H1 (cell line): ENCODE measurements around the gene TAP2. TPM values are rescaled to one million over a fixed set of nuclear protein-coding genes. Genes with fewer than 3 reads are reported as not detected.
A peak's percentile ranks its signal among the peaks of the same experiment; 100 is the strongest.

Source experiments
- CHD7 ChIP-seq: fragments of 300-600 bp; sonication (generic); IDR thresholded peaks from 2 replicates; pipeline ENCODE4 v1.7.1; 2012; ENCODE audit warnings: low read length, moderate library complexity, mild to moderate bottlenecking, inconsistent platforms; ENCODE audit not compliant: insufficient replicate concordance
- HDAC6 ChIP-seq: IDR thresholded peaks from one replicate; pipeline ENCODE4 v1.7.1; 2012; ENCODE audit warnings: low read depth, mild to moderate bottlenecking, inconsistent platforms, low read length, moderate library complexity
- KDM4A ChIP-seq: IDR thresholded peaks from one replicate; pipeline ENCODE4 v1.7.1; 2012; ENCODE audit warnings: low read depth, mild to moderate bottlenecking, moderate library complexity, low read length, inconsistent platforms; ENCODE audit not compliant: severe bottlenecking
- MAFK ChIP-seq: IDR thresholded peaks from 2 replicates; pipeline ENCODE4 v1.6.1; 2012; ENCODE audit warnings: low read depth, mild to moderate bottlenecking, improper control_type of control experiment, low read length
- MAX ChIP-seq: IDR thresholded peaks from 2 replicates; pipeline ENCODE4 v1.6.1; 2012; ENCODE audit warnings: inconsistent platforms
- RBBP5 ChIP-seq: IDR thresholded peaks from 2 replicates; pipeline ENCODE4 v1.7.1; 2012; ENCODE audit warnings: low read depth, mild to moderate bottlenecking, inconsistent platforms, low read length, moderate library complexity, borderline replicate concordance
- RFX5 ChIP-seq: IDR thresholded peaks from 2 replicates; pipeline ENCODE4 v1.6.1; 2011; ENCODE audit warnings: low read depth, low read length, improper control_type of control experiment, borderline replicate concordance
- SP4 ChIP-seq: IDR thresholded peaks from 2 replicates; pipeline ENCODE4 v1.6.1; 2012; ENCODE audit warnings: low read length, inconsistent platforms
- ZNF274 ChIP-seq: IDR thresholded peaks from 2 replicates; pipeline ENCODE4 v1.7.0; 2012; ENCODE audit warnings: low read length, borderline replicate concordance; ENCODE audit errors: extremely low read depth
- polyA plus RNA-seq, 7 experiments: library from polyadenylated mRNA; depleted of rRNA in 3 of 7; stranded (reverse) in 5 of 7; unstranded in 2 of 7; fragments of >200 nt in 5 of 7; fragments of 200-250 nt in 2 of 7; gene quantifications; 1 replicate in 5 of 7; 2 replicates in 1 of 7; 4 replicates in 1 of 7; pipeline versions ENCODE4 v1.2.1 to v1.2.3, GENCODE V29; 2011 to 2013; ENCODE audit warnings: missing spikeins in 2 of 7, mixed read lengths in 2 of 7
- total RNA-seq: library from RNA; stranded (reverse); fragmentation: NEBNext Ultra II Directional; extraction: Animal tissue kit (Norgen Biotek cat#: 25700); gene quantifications from 2 replicates; pipeline ENCODE4 v1.2.1, GENCODE V29; 2021

TAP2 gene
- total and polyA plus RNA-seq, 2 of the 8 experiments (the other 6 are each of a cell fraction or from before 2014, with no cell fraction given), result 11.3 to 27.2 TPM

- TF ChIP-seq HDAC6 (no peak), CHD7 (no peak), RFX5 (peak; percentile 99), MAFK (no peak), RBBP5 (no peak; the same call in 1 of the 2 replicates), MAX (no peak; the same call in 1 of the 2 replicates), KDM4A (peak; percentile 62), ZNF274 (no peak), SP4 (0 out of 2 replicates have a peak, but pooled peaks have one; percentile 39)
Observed at GRCh38 chr6:32843979-32844838, 5.7 kb upstream of the TAP2 start, which contains the start of gene PSMB8 (continued).
